ENCODE measurements around the gene ADIPOR1.

The ADIPOR1 gene

GRCh38 chr1:202968895-202969295 lies 10.8 kb upstream of the ADIPOR1 start:
- DNase-seq (ENCODE audit: low read depth), result no peak

GRCh38 chr1:202968351-202968750 lies 10.2 kb upstream of the ADIPOR1 start:
- DNase-seq (ENCODE audit: low read depth), result no peak

GRCh38 chr1:202967684-202968281 lies 9.7 kb upstream of the ADIPOR1 start:
- no peak for DNase-seq (ENCODE audit: low read depth)

- no peak for DNase-seq (ENCODE audit: low read depth)
Measured at GRCh38 chr1:202966006-202966898, 8.1 kb upstream of the ADIPOR1 start.

GRCh38 chr1:202965422-202965821 lies 7.3 kb upstream of the ADIPOR1 start:
- DNase-seq (ENCODE audit: low read depth), result no peak

- DNase-seq (ENCODE audit: low read depth), result no peak
Measured at GRCh38 chr1:202964791-202965410, 6.8 kb upstream of the ADIPOR1 start.

- DNase-seq (ENCODE audit: low read depth), result no peak
Measured at GRCh38 chr1:202961220-202961880, 3.2 kb upstream of the ADIPOR1 start.

GRCh38 chr1:202959276-202959620 lies 1.1 kb upstream of the ADIPOR1 start:
- DNase-seq (ENCODE audit: low read depth), result no peak

GRCh38 chr1:202958544-202959275 lies 598 bp upstream of the ADIPOR1 start:
- DNase-seq (ENCODE audit: low read depth), result no peak

- DNase-seq (ENCODE audit: low read depth), result no peak
Measured at GRCh38 chr1:202956969-202957368, 1.1 kb downstream of the ADIPOR1 start.

- DNase-seq (ENCODE audit: low read depth), result no peak
Measured at GRCh38 chr1:202954057-202954745, 3.9 kb downstream of the ADIPOR1 start.

- no peak for DNase-seq (ENCODE audit: low read depth)
Measured at GRCh38 chr1:202953392-202953791, 4.7 kb downstream of the ADIPOR1 start.

GRCh38 chr1:202952818-202953217 lies 5.3 kb downstream of the ADIPOR1 start:
- DNase-seq (ENCODE audit: low read depth), result no peak

GRCh38 chr1:202952099-202952498 lies 6.0 kb downstream of the ADIPOR1 start:
- no peak for DNase-seq (ENCODE audit: low read depth)

GRCh38 chr1:202951437-202951836 lies 6.7 kb downstream of the ADIPOR1 start:
- no peak for DNase-seq (ENCODE audit: low read depth)

- no peak for DNase-seq (ENCODE audit: low read depth)
Measured at GRCh38 chr1:202945483-202945882, 12.6 kb downstream of the ADIPOR1 start.

- DNase-seq (ENCODE audit: low read depth), result no peak
Measured at GRCh38 chr1:202944438-202944921, 13.6 kb downstream of the ADIPOR1 start.

GRCh38 chr1:202942426-202942825 lies 15.7 kb downstream of the ADIPOR1 start:
- DNase-seq (ENCODE audit: low read depth), result no peak

- no peak for DNase-seq (ENCODE audit: low read depth)
Measured at GRCh38 chr1:202941372-202941771, 16.7 kb downstream of the ADIPOR1 start.

- no peak for DNase-seq (ENCODE audit: low read depth)
Measured at GRCh38 chr1:202940561-202940960, 17.6 kb downstream of the ADIPOR1 start.

GRCh38 chr1:202938287-202938925 lies 19.7 kb downstream of the ADIPOR1 start:
- DNase-seq (ENCODE audit: low read depth), result no peak

Measured in T-helper 22 cell (primary cell).